RWPE2 (cell line): ENCODE measurements around the gene SYT2.
"Not testable (repeated sequence)": the region's sequence is repeated elsewhere in the genome, so short reads cannot be mapped to it uniquely, and the experiment has no call there.

Experiments
- ATAC-seq: fragments of 200-7000 bp; cut with Tn5 transposase; 3 replicates; pipeline ENCODE4 v1.9.1; 2021; ENCODE audit warnings: low read depth
- DNase-seq: peaks from one replicate; pipeline ENCODE4 v3.0.0-alpha.2; 2020; ENCODE audit warnings: low spot score
- H3K27ac ChIP-seq: fragments of 450-650 bp; 2 replicates; pipeline ENCODE4 v1.5.1; 2017; ENCODE audit warnings: mild to moderate bottlenecking; ENCODE audit not compliant: poor library complexity, severe bottlenecking
- H3K27me3 ChIP-seq: fragments of 250-450 bp; sonication (Bioruptor Pico); 2 replicates; pipeline ENCODE4 v1.5.1; 2021; ENCODE audit warnings: mild to moderate bottlenecking, moderate library complexity; ENCODE audit not compliant: insufficient read depth, poor library complexity, severe bottlenecking
- H3K36me3 ChIP-seq: fragments of 250-450 bp; sonication (Bioruptor Pico); 2 replicates; pipeline ENCODE4 v1.5.1; 2020; ENCODE audit warnings: low read depth, mild to moderate bottlenecking, moderate library complexity
- H3K4me1 ChIP-seq: fragments of 250-450 bp; sonication (Bioruptor Pico); 2 replicates; pipeline ENCODE4 v1.5.1; 2021; ENCODE audit warnings: mild to moderate bottlenecking, moderate library complexity; ENCODE audit not compliant: insufficient read depth, poor library complexity, severe bottlenecking
- H3K4me3 ChIP-seq: fragments of 250-450 bp; sonication (Bioruptor Pico); 2 replicates; pipeline ENCODE4 v1.5.1; 2021; ENCODE audit warnings: mild to moderate bottlenecking, moderate library complexity; ENCODE audit not compliant: severe bottlenecking
- H3K9me3 ChIP-seq: fragments of 250-450 bp; sonication (Bioruptor Pico); 2 replicates; pipeline ENCODE4 v1.5.1; 2021; ENCODE audit warnings: mild to moderate bottlenecking, moderate library complexity; ENCODE audit not compliant: severe bottlenecking
- TF ChIP-seq, protein P1 (sequence below): fragments of 450-650 bp; IDR thresholded peaks from one replicate; pipeline ENCODE4 v1.5.1; 2017; ENCODE audit warnings: mild to moderate bottlenecking, moderate library complexity; ENCODE audit not compliant: poor library complexity, severe bottlenecking

Gene SYT2

DNA sequence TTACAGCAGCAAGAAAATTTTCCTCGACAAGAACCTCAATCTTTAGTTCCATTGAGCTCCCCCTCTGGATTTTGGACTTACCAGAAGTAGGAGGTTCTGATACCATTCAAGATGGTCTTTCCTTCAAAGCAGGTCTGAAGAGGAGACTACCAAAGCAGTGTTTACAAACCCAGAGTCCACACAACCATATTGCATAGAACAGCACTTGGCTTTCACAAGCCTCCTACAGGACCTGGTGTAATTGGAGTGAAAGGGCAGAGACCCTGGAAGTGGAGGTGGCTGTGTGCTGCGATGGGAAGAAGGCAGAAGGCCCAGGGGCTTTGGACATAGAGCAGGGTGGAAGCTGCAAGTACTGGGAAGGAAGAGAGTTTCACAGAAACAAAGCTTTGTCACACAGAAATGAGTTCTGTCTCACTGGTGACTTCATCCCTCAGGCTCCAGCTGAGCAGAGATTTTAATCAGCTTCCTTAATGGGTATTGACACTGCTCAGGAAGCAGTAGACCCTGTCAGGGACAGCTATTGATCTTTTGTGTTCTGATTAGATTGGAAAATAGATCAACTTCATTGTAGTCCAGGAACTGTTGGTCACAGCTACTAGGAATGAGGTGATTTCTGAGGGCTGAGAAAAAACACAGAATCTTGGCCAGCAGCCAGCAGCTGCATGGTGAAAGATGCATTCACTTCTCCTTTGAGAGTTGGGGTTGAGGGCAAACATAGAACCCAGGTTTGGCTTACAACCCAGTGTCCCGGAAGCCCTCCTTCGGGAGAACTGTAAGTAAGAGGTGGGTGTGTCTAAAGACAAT lies 124.0 kb downstream of the SYT2 start:
- Histone ChIP-seq H3K27me3 (no peaks in the 10 kb centered on the region), H3K9me3 (no peaks in the 10 kb centered on the region), H3K4me3 (no peak overlapping the region), H3K36me3 (no peaks in the 10 kb centered on the region), H3K27ac (peak overlapping the region; percentile 94), H3K4me1 (peaks cover 54% of the 10 kb centered on the region)
- DNase-seq, result no peak
- TF ChIP-seq, protein P1, sequence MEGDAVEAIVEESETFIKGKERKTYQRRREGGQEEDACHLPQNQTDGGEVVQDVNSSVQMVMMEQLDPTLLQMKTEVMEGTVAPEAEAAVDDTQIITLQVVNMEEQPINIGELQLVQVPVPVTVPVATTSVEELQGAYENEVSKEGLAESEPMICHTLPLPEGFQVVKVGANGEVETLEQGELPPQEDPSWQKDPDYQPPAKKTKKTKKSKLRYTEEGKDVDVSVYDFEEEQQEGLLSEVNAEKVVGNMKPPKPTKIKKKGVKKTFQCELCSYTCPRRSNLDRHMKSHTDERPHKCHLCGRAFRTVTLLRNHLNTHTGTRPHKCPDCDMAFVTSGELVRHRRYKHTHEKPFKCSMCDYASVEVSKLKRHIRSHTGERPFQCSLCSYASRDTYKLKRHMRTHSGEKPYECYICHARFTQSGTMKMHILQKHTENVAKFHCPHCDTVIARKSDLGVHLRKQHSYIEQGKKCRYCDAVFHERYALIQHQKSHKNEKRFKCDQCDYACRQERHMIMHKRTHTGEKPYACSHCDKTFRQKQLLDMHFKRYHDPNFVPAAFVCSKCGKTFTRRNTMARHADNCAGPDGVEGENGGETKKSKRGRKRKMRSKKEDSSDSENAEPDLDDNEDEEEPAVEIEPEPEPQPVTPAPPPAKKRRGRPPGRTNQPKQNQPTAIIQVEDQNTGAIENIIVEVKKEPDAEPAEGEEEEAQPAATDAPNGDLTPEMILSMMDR, result no peak
- ATAC-seq, result no peak

DNA sequence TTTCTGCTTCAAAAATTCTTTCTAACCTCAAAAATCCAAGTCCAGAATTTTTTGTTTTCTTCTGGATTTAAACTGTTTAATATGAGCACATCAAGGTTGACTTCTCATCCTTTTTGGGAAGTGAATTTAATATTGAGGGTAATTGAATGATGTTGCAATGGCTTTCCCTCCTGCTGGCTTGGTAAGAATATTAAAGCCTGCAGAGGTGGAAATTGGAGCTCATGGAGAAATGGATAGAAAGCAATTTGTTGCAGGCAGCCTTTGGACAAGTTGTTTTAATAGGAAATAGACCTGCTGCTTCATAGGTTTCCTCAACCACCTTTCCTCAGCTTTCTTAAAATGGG lies 124.7 kb downstream of the SYT2 start:
- Histone ChIP-seq H3K27me3 (no peaks in the 10 kb centered on the region), H3K27ac (peak overlapping the region; percentile 94)

GRCh38 chr1:202584707-202585589 lies 125.3 kb downstream of the SYT2 start:
- no peak overlapping the region for H3K4me3 ChIP-seq
- no peaks in the 10 kb centered on the region for H3K27me3 ChIP-seq
- no peaks in the 10 kb centered on the region for H3K36me3 ChIP-seq
- TF ChIP-seq, protein P1, result no peak
- ATAC-seq (no peak), DNase-seq (no peak)
- no peak overlapping the region for H3K27ac ChIP-seq
- peaks cover 41% of the 10 kb centered on the region for H3K4me1 ChIP-seq
- no peaks in the 10 kb centered on the region for H3K9me3 ChIP-seq

More for the DNA sequence above, 124.7 kb downstream of the SYT2 start:
- TF ChIP-seq, protein P1, result no peak
- DNase-seq, result no peak
- Histone ChIP-seq H3K4me3 (no peak overlapping the region), H3K4me1 (peaks cover 47% of the 10 kb centered on the region), H3K9me3 (no peaks in the 10 kb centered on the region), H3K36me3 (no peaks in the 10 kb centered on the region)
- ATAC-seq, result no peak

- H3K27ac ChIP-seq, DNase-seq, H3K9me3 ChIP-seq, H3K36me3 ChIP-seq, H3K27me3 ChIP-seq, H3K4me3 ChIP-seq, ATAC-seq: not testable (repeated sequence)
- H3K4me1 ChIP-seq, result peaks cover 30% of the 10 kb centered on the region
Observed at GRCh38 chr1:202582350-202582749, 127.9 kb downstream of the SYT2 start.

- DNase-seq, result no peak
- H3K27me3 ChIP-seq, result no peaks in the 10 kb centered on the region
- peak overlapping the region; percentile 82 for H3K27ac ChIP-seq
- H3K4me1 ChIP-seq, result peaks cover 31% of the 10 kb centered on the region
- H3K9me3 ChIP-seq, result no peaks in the 10 kb centered on the region
- no peak overlapping the region for H3K4me3 ChIP-seq
- no peak for ATAC-seq
- H3K36me3 ChIP-seq, result no peaks in the 10 kb centered on the region
- TF ChIP-seq, protein P1, result no peak
Observed at GRCh38 chr1:202580619-202581018, 129.6 kb downstream of the SYT2 start.
